ENCODE measurements around the gene PCDHGA1. TPM values are rescaled to one million over a fixed set of nuclear protein-coding genes. Genes with fewer than 3 reads are reported as not detected.

PCDHGA1 gene
- total RNA-seq, 1 experiment from 2014 or later = 0.04 TPM

DNA sequence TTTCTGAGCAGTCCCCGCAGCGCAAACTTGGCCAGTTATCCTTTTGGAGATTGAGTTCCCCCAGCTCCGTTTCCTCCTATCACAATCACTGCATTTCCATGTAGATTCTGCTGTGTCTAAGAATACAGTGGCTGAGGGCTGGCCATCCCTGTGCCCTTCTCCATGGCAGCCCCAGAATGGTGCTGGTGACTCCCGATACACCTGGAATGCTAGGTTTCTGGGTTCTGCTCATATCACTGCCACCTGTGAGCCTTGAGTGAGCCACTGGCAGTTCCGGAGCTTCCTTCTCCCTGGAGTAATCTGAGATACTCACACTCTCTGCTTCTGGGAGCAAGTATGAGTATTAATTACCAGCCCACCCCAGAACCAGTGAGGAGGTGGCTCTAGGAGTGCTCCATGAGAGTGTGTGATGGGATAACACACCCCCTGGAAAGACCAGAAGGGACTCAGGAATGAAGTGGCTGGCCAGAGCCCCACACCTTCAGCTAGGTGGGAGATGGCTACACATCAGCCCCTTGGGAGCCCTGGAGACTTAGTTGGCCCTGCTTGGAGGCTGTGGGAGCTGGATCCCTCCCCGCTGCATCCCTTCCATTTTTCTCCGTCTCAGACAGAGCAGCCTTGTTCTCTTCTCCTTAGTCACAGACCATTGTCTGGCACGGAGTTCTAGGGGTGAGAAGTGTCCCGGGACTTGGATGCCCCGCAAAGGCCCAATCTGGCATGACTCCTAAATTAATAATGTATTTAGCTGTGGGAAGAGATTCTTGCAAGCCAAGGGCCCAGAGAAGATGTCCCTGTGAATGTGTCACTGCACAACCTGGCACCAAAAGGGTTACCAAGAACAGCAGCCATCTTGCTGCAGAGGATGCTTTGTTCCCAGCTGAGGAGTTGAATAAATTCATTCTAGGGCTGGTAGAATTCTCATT is 163.4 kb downstream of the PCDHGA1 start:
- Histone ChIP-seq H3K9me3 (ENCODE audit: low read length) (no peaks in the 10 kb centered on the region), H3F3A (ENCODE audit: low read length, unreplicated experiment) (no peaks in the 10 kb centered on the region), H3K4me2 (ENCODE audit: low read length) (no peak overlapping the region), H3K27ac (ENCODE audit: low read length) (no peak overlapping the region), H3K9ac (ENCODE audit: low read length) (no peak overlapping the region), H3K4me1 (ENCODE audit: insufficient read depth, low read length) (peaks cover 10% of the 10 kb centered on the region; the same call in 1 of the 2 replicates), H2AFZ (ENCODE audit: low read length) (no peak overlapping the region), H3K9me2 (replicated peaks; ENCODE audit: low read length) (no peaks in the 10 kb centered on the region), H3K4me3 (ENCODE audit: low read length) (no peak overlapping the region), H4K20me1 (ENCODE audit: low read length) (no peaks in the 10 kb centered on the region), H3K27me3 (ENCODE audit: low read length) (no peaks in the 10 kb centered on the region), H3K79me2 (ENCODE audit: low read length) (no peaks in the 10 kb centered on the region), H3K36me3 (ENCODE audit: low read depth, low read length) (no peaks in the 10 kb centered on the region)
- BruUV-seq (replicated peaks) = no TSS peak
- TF ChIP-seq EZH2phosphoT487 (IDR thresholded peaks at IDR 0.05; ENCODE audit: borderline replicate concordance, low read length) (no peak), CTCF (conservative IDR thresholded peaks at IDR 0.05; ENCODE audit: low read depth, low read length) (no peak), EZH2 (IDR thresholded peaks at IDR 0.05; ENCODE audit: low read length, unreplicated experiment) (no peak)
- POLR2A ChIA-PET (ENCODE audit: unreplicated experiment) = no interaction called here
- CTCF ChIA-PET = no interaction called here
- ATAC-seq (no peak), DNase-seq (no peak)
- intact Hi-C loops (cut with micrococcal nuclease) = no loop called here

DNA sequence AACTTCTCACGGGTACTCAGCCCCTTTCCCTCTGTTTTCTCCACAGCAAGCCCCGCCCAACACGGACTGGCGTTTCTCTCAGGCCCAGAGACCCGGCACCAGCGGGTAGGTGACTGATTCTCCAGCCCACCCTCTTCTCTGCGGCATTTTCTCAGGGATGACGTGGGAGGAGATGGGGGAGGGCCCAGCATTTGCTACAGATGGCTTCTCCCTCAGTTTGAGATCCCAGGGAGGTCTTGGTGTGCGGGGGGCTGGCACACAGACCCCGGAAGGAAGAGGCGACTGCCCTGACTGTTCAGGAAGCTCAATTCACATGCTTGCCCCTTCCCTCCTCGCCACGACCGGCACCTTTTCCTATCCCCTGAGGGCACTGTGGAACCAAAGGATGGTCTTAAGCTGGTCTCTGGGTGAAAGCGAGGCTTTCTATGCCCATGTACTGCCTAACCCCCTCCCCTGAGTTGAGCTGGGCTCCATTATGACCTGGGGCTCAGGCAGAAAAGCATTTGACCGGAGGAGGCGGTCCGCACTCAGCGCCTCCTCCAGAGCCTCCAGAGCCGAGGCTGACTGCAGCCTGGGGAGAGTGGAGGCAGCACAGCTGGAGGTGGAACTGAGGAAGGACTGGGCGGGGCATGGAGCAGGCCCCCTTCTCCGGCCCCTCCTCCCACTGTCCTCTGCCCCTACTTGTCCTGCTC is 164.6 kb downstream of the PCDHGA1 start:
- Histone ChIP-seq H3K79me2 (ENCODE audit: low read length) (no peaks in the 10 kb centered on the region), H4K20me1 (ENCODE audit: low read length) (no peaks in the 10 kb centered on the region), H3K4me3 (ENCODE audit: low read length) (no peak overlapping the region), H3K9me3 (ENCODE audit: low read length) (no peaks in the 10 kb centered on the region), H3K4me2 (ENCODE audit: low read length) (no peak overlapping the region), H3K9ac (ENCODE audit: low read length) (no peak overlapping the region), H3K27ac (ENCODE audit: low read length) (no peak overlapping the region), H3K9me2 (replicated peaks; ENCODE audit: low read length) (no peaks in the 10 kb centered on the region), H3F3A (ENCODE audit: low read length, unreplicated experiment) (no peaks in the 10 kb centered on the region), H3K4me1 (ENCODE audit: insufficient read depth, low read length) (no peaks in the 10 kb centered on the region), H3K27me3 (ENCODE audit: low read length) (no peaks in the 10 kb centered on the region), H2AFZ (ENCODE audit: low read length) (no peak overlapping the region), H3K36me3 (ENCODE audit: low read depth, low read length) (no peaks in the 10 kb centered on the region)
- ATAC-seq (no peak), DNase-seq (no peak)
- intact Hi-C loops (cut with micrococcal nuclease) = no loop called here
- ChIA-PET CTCF (no interaction called here), POLR2A (ENCODE audit: unreplicated experiment) (no interaction called here)
- no peak for TF ChIP-seq EZH2 (IDR thresholded peaks at IDR 0.05; ENCODE audit: low read length, unreplicated experiment)
- no peak for TF ChIP-seq EZH2phosphoT487 (IDR thresholded peaks at IDR 0.05; ENCODE audit: borderline replicate concordance, low read length)
- no peak for TF ChIP-seq CTCF (conservative IDR thresholded peaks at IDR 0.05; ENCODE audit: low read depth, low read length)
- BruUV-seq (replicated peaks) = no TSS peak

- Histone ChIP-seq H3K79me2 (ENCODE audit: low read length) (no peaks in the 10 kb centered on the region), H3K27ac (ENCODE audit: low read length) (no peak overlapping the region), H2AFZ (ENCODE audit: low read length) (no peak overlapping the region), H3K9me3 (ENCODE audit: low read length) (no peaks in the 10 kb centered on the region), H3K4me3 (ENCODE audit: low read length) (no peak overlapping the region), H3K4me2 (ENCODE audit: low read length) (no peak overlapping the region), H3F3A (ENCODE audit: low read length, unreplicated experiment) (no peaks in the 10 kb centered on the region), H3K9ac (ENCODE audit: low read length) (no peak overlapping the region), H4K20me1 (ENCODE audit: low read length) (no peaks in the 10 kb centered on the region), H3K9me2 (replicated peaks; ENCODE audit: low read length) (no peaks in the 10 kb centered on the region), H3K36me3 (ENCODE audit: low read depth, low read length) (no peaks in the 10 kb centered on the region), H3K4me1 (ENCODE audit: insufficient read depth, low read length) (no peaks in the 10 kb centered on the region), H3K27me3 (ENCODE audit: low read length) (no peaks in the 10 kb centered on the region)
- ChIA-PET CTCF (no interaction called here), POLR2A (ENCODE audit: unreplicated experiment) (no interaction called here)
- TF ChIP-seq CTCF (conservative IDR thresholded peaks at IDR 0.05; ENCODE audit: low read depth, low read length) (no peak), EZH2 (IDR thresholded peaks at IDR 0.05; ENCODE audit: low read length, unreplicated experiment) (no peak), EZH2phosphoT487 (IDR thresholded peaks at IDR 0.05; ENCODE audit: borderline replicate concordance, low read length) (no peak)
- ATAC-seq = no peak
- intact Hi-C loops (cut with micrococcal nuclease) = no loop called here
- no peak for DNase-seq
- no TSS peak for BruUV-seq (replicated peaks)
Measured at GRCh38 chr5:141495453-141495811, 165.1 kb downstream of the PCDHGA1 start.
